ENCODE measurements around the gene TTC31.

The TTC31 gene

DNA sequence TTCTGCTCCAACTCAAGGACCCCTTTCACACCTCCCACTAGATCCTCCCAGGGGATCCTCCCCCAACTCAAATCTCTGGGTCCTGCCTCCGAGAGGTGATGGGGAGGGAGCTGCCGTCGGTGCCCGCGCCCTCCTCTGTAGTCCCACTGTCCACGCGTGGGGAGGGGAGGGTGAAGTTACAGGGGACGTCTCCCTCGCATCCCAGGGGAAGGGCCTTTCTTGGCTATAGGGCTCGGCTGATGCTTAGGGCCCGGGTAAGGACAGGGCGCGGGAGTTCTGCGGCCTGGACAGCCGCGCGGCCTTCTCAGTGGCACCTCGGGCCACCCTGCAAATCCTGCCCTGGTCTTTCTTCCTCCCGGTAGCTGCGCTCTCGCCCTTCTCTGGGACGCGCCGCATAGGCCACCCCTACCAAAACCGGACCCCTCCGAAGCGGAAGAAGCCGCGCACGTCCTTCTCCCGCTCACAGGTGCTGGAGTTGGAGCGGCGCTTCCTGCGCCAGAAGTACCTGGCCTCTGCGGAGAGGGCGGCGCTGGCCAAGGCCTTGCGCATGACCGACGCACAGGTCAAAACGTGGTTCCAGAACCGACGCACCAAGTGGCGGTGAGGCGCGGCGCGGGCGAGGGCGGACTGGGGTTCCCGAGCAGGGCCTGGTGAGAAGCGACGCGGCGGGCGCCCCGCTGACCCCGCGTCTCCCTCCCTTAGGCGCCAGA lies 32.5 kb downstream of the TTC31 start:
- DNase-seq (ENCODE audit: low read depth, low spot score) = no peak
- H3K4me3 ChIP-seq (ENCODE audit: low read length) = no peak overlapping the region

DNA sequence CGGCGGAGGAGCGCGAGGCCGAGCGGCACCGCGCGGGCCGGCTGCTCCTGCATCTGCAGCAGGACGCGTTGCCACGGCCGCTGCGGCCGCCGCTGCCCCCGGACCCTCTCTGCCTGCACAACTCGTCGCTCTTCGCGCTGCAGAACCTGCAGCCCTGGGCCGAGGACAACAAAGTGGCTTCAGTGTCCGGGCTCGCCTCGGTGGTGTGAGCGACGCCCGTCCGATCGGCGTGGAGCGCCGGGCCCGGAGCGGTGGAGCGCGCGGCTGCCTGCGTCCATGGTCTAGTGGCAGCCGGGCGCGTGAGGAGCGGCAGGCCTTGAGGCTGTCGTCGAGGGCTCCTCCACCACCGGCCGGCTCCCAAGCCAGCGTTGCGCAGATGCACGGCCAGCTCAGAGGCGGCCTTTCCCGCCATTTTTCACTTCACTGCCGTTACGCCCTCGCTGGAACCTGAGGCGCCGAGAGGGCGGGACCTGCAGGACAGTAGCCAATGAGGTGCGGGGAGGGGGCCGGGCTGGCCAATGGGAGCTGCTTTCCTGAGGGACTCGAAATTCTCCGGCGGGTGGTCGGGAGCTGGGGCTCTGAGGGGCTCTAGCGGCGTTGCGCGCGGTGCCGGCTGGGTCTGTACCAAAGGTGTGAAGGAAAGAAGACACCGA lies 33.2 kb downstream of the TTC31 start:
- no peak for DNase-seq (ENCODE audit: low read depth, low spot score)
- no peak overlapping the region for H3K4me3 ChIP-seq (ENCODE audit: low read length)

DNA sequence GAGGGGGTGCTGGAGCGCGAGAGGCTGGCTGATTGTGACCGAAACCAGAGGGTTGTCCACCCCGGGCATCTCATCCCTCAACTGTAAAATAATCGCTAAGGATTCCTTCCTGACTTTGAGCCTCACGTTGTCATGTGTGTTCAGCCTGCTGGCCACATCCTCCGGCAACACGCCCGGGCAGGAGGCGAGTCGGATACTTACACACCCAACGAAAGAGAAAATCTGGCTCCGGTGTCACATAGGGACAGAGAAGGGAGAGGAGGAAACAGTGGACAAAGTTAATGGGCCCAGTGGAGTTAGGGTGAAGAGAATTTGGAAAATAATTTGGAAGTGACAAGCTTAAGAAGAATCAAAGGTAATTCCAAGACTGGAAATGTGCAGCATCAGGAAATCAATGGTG lies 33.8 kb downstream of the TTC31 start:
- no peak overlapping the region for H3K4me3 ChIP-seq (ENCODE audit: low read length)
- no peak for DNase-seq (ENCODE audit: low read depth, low spot score)

DNA sequence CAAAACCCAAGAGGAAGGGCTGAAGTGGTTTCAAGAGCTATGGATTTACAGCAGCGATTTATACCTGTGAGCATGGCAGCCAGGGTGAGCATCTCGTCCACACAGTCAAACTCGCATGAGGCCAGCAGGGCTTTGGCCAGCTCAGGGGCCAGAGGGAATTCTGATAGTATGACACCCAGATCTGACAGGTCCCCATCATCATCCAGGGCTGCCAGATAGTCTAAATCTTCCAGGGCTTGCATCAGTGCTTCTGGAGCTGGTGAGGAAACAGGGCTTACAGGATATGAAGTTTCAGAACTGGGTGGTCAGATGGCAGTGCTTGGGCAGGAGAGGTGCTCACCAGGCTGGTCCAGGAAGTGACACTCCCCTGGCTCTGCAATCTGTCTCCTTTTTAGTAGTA lies 39.6 kb downstream of the TTC31 start:
- DNase-seq (ENCODE audit: low read depth, low spot score) = no peak
- no peak overlapping the region for H3K4me3 ChIP-seq (ENCODE audit: low read length)

DNA sequence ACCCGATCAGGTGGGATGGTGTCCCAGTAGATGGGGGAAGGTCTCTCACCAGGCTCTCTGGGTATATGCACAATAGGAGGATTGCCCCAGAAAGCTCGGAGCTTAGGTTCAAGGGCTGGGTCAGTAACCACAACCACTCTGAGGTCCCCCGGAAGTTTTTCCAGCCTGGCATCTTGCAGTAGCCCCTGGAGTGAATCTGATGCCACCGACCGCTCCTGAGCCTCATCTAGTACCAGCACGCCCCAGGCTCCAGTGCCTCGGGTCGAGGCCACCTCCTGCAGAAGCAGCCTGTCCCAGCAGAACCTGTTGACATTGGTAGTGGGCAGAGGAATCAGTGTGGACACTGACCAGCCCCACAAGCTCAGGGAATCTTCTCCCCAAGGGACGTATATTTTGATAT lies 41.1 kb downstream of the TTC31 start:
- H3K4me3 ChIP-seq (ENCODE audit: low read length) = no peak overlapping the region
- DNase-seq (ENCODE audit: low read depth, low spot score) = no peak

DNA sequence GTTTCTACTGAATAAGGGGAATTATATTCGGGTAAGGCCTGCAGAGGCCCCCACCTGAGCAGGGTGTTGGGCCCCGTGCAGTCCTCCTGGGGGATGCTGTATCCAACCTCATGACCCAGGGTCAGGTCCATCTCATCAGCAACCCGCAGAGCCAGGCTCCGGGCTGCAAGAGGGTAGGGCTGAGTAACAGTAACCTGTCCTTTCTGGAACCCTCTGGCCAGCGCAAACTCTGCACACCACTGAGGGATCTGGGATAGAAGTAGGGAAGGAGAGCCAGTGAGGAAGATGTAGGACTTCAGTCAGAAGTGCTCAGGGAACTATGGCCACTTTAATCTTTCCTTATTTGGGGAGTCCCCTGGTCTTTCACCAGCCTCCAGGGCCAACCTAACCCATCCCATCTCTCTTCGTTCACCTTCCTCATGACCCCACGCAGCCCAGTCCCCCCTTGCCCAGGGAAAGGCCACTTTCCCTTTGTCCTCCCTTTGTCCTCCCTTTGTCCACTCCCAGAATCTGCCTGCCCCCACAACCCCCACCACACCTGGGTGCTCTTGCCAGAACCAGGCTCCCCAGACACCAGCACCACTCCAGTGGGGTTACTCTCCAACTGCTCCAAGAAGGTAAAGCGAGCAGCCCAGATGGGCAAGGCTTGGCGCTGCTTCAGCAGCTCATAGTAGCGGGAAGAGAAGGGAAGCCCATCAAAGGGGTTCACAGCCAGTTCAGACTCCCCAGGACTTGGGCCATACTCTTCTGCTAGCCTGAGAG lies 42.3 kb downstream of the TTC31 start:
- no peak for DNase-seq (ENCODE audit: low read depth, low spot score)
- no peak overlapping the region for H3K4me3 ChIP-seq (ENCODE audit: low read length)

DNA sequence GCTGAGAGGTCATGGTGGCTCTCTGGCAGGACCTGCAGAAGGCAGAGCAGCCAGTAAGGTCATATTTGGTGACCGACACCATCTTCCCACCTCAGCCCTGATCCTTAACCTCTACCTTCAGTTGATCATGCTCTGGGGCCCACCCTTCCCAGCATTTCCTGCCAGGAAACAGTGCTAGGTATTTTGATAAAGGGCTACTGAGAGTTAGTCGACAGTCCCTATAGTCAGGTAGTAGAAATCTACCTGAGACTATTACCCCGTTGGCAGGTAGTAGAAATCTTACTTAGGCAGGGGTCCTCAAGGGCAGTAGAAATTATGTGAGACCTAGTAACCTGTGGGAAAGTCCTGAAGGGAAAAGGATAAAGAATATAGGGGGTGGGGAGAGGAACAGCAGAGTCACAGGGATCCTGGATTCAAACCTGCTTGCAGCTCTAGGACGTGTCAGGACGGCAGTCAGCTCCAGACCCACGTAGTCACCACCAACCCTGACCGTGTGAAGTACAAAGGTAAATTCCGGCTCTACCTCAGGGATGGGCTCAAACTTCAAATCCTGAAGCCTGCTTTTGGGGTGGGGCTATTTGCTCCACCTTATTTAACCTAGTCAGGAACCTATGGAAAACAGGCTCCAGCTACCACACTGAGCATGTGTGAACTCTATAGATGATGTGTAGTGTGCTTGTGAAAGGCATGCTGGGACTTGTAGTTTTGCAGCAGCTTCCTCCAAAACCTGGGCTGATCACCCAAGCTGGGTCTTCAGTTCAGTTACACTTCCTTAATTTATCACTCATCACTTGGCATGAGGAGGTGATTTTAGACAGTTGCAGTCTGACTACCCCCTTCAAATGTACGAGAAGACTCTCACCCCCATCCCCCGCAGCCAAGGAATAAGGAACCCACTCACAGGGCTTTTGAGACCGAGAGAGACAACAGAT lies 43.1 kb downstream of the TTC31 start, which contains the start of gene DQX1:
Gene DQX1 (minus strand): TSS at position 515 of the 932 bp plus-strand sequence. CDS start 502 bp downstream, at position 13.
- DNase-seq (ENCODE audit: low read depth, low spot score) = peak; percentile 36
- H3K4me3 ChIP-seq (ENCODE audit: low read length) = no peak within 1 kb of the TSS

DNA sequence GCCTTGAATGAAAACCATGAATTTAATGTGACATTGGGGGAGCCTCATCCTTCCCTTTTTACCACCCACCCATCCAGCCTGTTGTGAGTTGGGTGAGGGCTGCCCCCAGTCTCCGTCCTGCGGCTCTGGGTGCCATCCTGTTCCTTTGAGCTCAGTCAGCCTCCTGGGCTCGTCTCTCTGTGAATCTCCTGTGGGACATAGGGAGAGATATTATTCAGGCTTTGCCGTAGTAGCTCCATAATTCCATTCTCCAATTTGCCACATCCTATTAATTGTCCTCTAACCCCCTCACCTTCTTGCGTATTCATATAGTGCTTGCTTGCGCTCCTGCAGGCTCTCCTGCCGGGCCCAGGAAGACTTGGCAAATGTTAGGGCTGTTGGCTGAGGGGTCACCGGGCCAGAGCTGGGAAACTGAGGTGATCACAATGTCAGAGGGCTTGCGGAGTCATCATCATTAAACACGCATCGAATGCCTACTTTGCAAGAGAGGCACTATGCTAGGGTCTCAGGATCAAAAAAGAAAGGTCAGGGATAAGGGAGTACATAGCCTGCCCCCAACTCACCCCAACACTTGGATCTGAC lies 43.9 kb downstream of the TTC31 start:
- no peak overlapping the region for H3K4me3 ChIP-seq (ENCODE audit: low read length)
- DNase-seq (ENCODE audit: low read depth, low spot score) = no peak

GRCh38 chr2:74527741-74528140 lies 44.9 kb downstream of the TTC31 start:
- no peak for DNase-seq (ENCODE audit: low read depth, low spot score)
- H3K4me3 ChIP-seq (ENCODE audit: low read length) = peak overlapping the region; percentile 99

DNA sequence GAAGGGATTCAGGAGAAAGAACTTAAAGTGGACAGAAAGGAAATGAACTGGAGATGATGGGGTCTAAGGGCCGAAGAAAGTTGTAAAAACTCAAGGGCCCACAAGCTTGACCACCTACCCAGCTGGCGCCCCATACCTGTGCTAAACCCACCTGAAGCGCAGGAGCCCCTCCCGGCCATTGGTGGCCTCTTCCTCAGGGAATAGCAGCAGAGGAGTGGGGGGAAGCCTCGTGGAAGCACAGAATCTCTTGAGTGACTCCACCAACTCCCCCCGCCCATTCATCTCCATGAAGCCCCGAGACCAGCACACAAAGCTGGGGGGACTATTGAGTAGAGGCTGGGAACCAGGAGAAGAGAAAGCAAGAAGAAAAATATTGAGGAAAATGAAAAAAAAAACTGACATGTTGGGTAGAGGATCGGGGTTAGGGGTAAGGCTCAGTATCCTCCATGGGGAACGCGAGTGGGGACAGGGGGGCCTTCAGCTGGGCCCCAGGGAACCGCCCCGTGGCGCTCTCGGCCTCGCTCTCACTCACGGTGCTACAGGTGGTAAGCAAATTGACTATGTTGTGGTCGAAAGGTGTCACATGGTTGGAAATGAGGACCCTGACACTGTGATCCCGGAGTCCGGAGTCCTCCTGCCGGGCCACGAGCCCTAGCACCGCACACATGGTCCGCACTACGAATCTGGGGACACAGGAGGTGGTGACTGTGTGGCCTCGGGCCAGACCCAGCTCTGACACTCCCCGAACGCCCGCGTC lies 45.9 kb downstream of the TTC31 start:
- DNase-seq (ENCODE audit: low read depth, low spot score) = no peak
- H3K4me3 ChIP-seq (ENCODE audit: low read length) = peak overlapping the region; percentile 99

GRCh38 chr2:74529357-74530238 lies 46.7 kb downstream of the TTC31 start, which contains the start of the genes AUP1 and HTRA2:
Gene AUP1 (minus strand): TSS chr2:74529706. CDS start chr2:74529629, 77 bp downstream.
Gene HTRA2 (plus strand): TSS chr2:74529933. CDS start chr2:74530007, 74 bp downstream.
- peak within 1 kb of the TSS; percentile 99 for H3K4me3 ChIP-seq (ENCODE audit: low read length)
- peak; percentile 74 for DNase-seq (ENCODE audit: low read depth, low spot score)

GRCh38 chr2:74530239-74531187 lies 47.6 kb downstream of the TTC31 start:
- H3K4me3 ChIP-seq (ENCODE audit: low read length) = peak overlapping the region; percentile 99
- DNase-seq (ENCODE audit: low read depth, low spot score) = no peak

- no peak overlapping the region for H3K4me3 ChIP-seq (ENCODE audit: low read length)
- DNase-seq (ENCODE audit: low read depth, low spot score) = no peak
Observed at GRCh38 chr2:74531666-74532065, 48.8 kb downstream of the TTC31 start.

- H3K4me3 ChIP-seq (ENCODE audit: low read length) = no peak overlapping the region
- DNase-seq (ENCODE audit: low read depth, low spot score) = peak; percentile 60
Observed at GRCh38 chr2:74532222-74532621, 49.3 kb downstream of the TTC31 start.

GRCh38 chr2:74533464-74533863 lies 50.6 kb downstream of the TTC31 start:
- DNase-seq (ENCODE audit: low read depth, low spot score) = no peak

GRCh38 chr2:74534411-74534810 lies 51.5 kb downstream of the TTC31 start:
- H3K4me3 ChIP-seq (ENCODE audit: low read length) = no peak overlapping the region
- no peak for DNase-seq (ENCODE audit: low read depth, low spot score)

More at GRCh38 chr2:74533464-74533863, 50.6 kb downstream of the TTC31 start:
- no peak overlapping the region for H3K4me3 ChIP-seq (ENCODE audit: low read length)

Measured in Jurkat, Clone E6-1 (cell line).